Ovary (tissue), 3 donors: ENCODE data around the gene HECW1.

Experiments used
- CTCF ChIP-seq, 3 donors: fragments of 450-650 bp in 2 of 3; fragments of 200-600 bp in 1 of 3; IDR thresholded peaks; one replicate each; pipeline versions ENCODE4 v1.5.1 to v1.8.0; 2016 to 2022; ENCODE audit warnings: antibody characterized with exemption in 3 of 3, mild to moderate bottlenecking in 1 of 3
- POLR2A ChIP-seq: fragments of 450-650 bp; IDR thresholded peaks from one replicate; pipeline ENCODE4 v1.6.1; 2017; ENCODE audit warnings: antibody characterized with exemption, mild to moderate bottlenecking, moderate library complexity
- donor health status: DM: no; HTN: no; CAD: no.

GRCh38 chr7:43083106-43083505 lies 29.3 kb upstream of the HECW1 start:
- no peak for TF ChIP-seq POLR2A
- TF ChIP-seq CTCF (IDR thresholded peaks at IDR 0.05): no peak
